Naive thymus-derived CD4-positive, alpha-beta T cell (primary cell): ENCODE data around the gene KIF7. TPM values are rescaled to one million over a fixed set of nuclear protein-coding genes. Genes with fewer than 3 reads are reported as not detected.

Experiments used
- ATAC-seq: fragments of 150-1000 bp; cut with Tn5 transposase; 2 replicates; pipeline ENCODE4 v1.10.0; 2021; ENCODE audit warnings: mild to moderate bottlenecking, moderate library complexity
- CTCF ChIA-PET: fragments of 350-600 bp; sonication (Branson Sonifier 250); formaldehyde crosslinking; loops from one replicate; lab custom pipeline; 2021; ENCODE audit warnings: antibody characterized with exemption; lab: Charles Lee
- POLR2A ChIA-PET: fragments of 350-600 bp; sonication (Branson Sonifier 250); formaldehyde crosslinking; loops from one replicate; lab custom pipeline; 2021; ENCODE audit warnings: antibody characterized with exemption, inconsistent platforms; lab: Charles Lee
- DNase-seq, 9 donors: peaks; one replicate each; pipeline versions ENCODE4 v3.0.0 to v3.0.0-alpha.2; 2020 to 2022; ENCODE audit warnings: mixed read lengths in 1 of 9
- H3K27ac ChIP-seq: one replicate; pipeline ENCODE4 v1.7.0; 2013; ENCODE audit warnings: mild to moderate bottlenecking, low read depth, low read length, moderate library complexity
- H3K27me3 ChIP-seq, 2 donors: one replicate each; pipeline ENCODE4 v1.7.0; 2013; ENCODE audit warnings: low read length in 2 of 2, mild to moderate bottlenecking in 2 of 2, moderate library complexity in 2 of 2; ENCODE audit not compliant: control insufficient read depth in 2 of 2, insufficient read depth in 2 of 2
- H3K36me3 ChIP-seq, 3 experiments: 1 replicate in 2 of 3; 2 replicates in 1 of 3; pipeline ENCODE4 v1.7.0; 2013; ENCODE audit warnings: low read length in 3 of 3, mild to moderate bottlenecking in 3 of 3, moderate library complexity in 1 of 3; ENCODE audit not compliant: insufficient read depth in 3 of 3, control insufficient read depth in 2 of 3
- H3K4me1 ChIP-seq, 2 donors: one replicate each; pipeline ENCODE4 v1.7.0; 2013; ENCODE audit warnings: low read length in 2 of 2, mild to moderate bottlenecking in 2 of 2, moderate library complexity in 1 of 2; ENCODE audit not compliant: control insufficient read depth in 2 of 2, insufficient read depth in 2 of 2
- H3K4me3 ChIP-seq: 2 replicates; pipeline ENCODE4 v1.7.0; 2013; ENCODE audit warnings: mild to moderate bottlenecking, low read length
- H3K9me3 ChIP-seq, 3 experiments: 1 replicate in 2 of 3; 2 replicates in 1 of 3; pipeline ENCODE4 v1.7.0; 2013; ENCODE audit warnings: low read length in 3 of 3; ENCODE audit not compliant: control insufficient read depth in 2 of 3
- H3K27ac Mint-ChIP-seq, 9 donors: one replicate each; pipeline ENCODE4 v1.8.0; 2020 to 2022; ENCODE audit warnings: mixed read lengths in 9 of 9, mild to moderate bottlenecking in 8 of 9, moderate library complexity in 5 of 9, inconsistent platforms in 2 of 9
- H3K27me3 Mint-ChIP-seq, 5 donors: one replicate each; pipeline ENCODE4 v1.8.0; 2021 to 2022; ENCODE audit warnings: mixed read lengths in 5 of 5, mild to moderate bottlenecking in 1 of 5
- H3K36me3 Mint-ChIP-seq, 5 donors: one replicate each; pipeline ENCODE4 v1.8.0; 2020 to 2022; ENCODE audit warnings: mixed read lengths in 5 of 5, mild to moderate bottlenecking in 3 of 5, inconsistent platforms in 1 of 5
- H3K4me1 Mint-ChIP-seq, 7 donors: one replicate each; pipeline ENCODE4 v1.8.0; 2020 to 2022; ENCODE audit warnings: mixed read lengths in 7 of 7, mild to moderate bottlenecking in 3 of 7, inconsistent platforms in 1 of 7
- H3K4me3 Mint-ChIP-seq, 10 donors: one replicate each; pipeline ENCODE4 v1.8.0; 2020 to 2022; ENCODE audit warnings: mild to moderate bottlenecking in 10 of 10, mixed read lengths in 10 of 10, moderate library complexity in 6 of 10, inconsistent platforms in 2 of 10
- H3K9me3 Mint-ChIP-seq, 11 donors: one replicate each; pipeline ENCODE4 v1.8.0; 2020 to 2022; ENCODE audit warnings: mixed read lengths in 11 of 11, mild to moderate bottlenecking in 4 of 11, inconsistent platforms in 1 of 11, moderate library complexity in 1 of 11
- intact Hi-C, 2 donors: fragments of 100-400 bp; cut with micrococcal nuclease; formaldehyde crosslinking; loops; one replicate each; pipeline ENCODE4 v1.15.1; 2023
- polyA plus RNA-seq, 2 donors: library from polyadenylated mRNA; unstranded; fragments of 300-500 nt; fragmentation: Illumina TruSeq; gene quantifications; one replicate each; pipeline ENCODE4 v1.2.3, GENCODE V29; 2021
- total RNA-seq, 6 experiments: library from RNA in 5 of 6; stranded (reverse) in 5 of 6; gene quantifications; 1 replicate in 5 of 6; 2 replicates in 1 of 6; pipeline ENCODE4 v1.2.3 and lab custom pipeline; 2021 to 2026

Gene KIF7
- total and polyA plus RNA-seq, 7 experiments from 2014 or later: 0.08 to 0.27 (median 0.22) TPM; not detected in 4

DNA sequence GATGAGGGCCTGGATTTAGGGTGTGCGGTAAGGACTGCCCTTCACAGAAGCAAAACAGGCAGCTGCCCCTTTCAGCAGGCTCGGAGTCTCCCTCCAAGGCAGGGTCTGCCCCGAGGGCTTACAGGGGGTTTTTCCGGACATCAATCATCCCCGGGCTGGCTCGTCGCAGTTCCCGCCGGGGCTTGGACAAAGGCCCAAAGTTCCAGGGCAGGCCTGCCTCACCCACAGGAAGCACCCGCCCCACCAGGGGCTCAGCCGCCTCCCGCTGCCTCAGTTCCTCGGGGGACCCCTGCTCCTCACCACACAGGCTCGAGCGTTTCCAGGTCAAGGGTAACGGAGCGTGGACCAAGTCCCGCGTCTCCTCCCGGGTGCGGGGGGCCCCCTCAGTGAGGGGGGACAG lies 27.0 kb downstream of the KIF7 start:
- H3K27me3 Mint-ChIP-seq: peaks cover 0 to 7% (median 0%) of the 10 kb centered on the region in 5 donors
- no peaks in the 10 kb centered on the region for H3K4me1 ChIP-seq
- intact Hi-C loops: no loop called here
- H3K4me1 Mint-ChIP-seq: no peaks in the 10 kb centered on the region
- no peak for ATAC-seq
- H3K36me3 ChIP-seq: no peaks in the 10 kb centered on the region
- POLR2A ChIA-PET: no interaction called here
- H3K27ac ChIP-seq: no peak overlapping the region
- H3K27me3 ChIP-seq: peaks cover 0 to 3% of the 10 kb centered on the region in 2 donors
- H3K27ac Mint-ChIP-seq: no peak overlapping the region
- peaks cover 0 to 32% (median 0%) of the 10 kb centered on the region in 5 donors for H3K36me3 Mint-ChIP-seq
- no peak overlapping the region for H3K4me3 ChIP-seq
- CTCF ChIA-PET: no interaction called here
- H3K4me3 Mint-ChIP-seq: no peak overlapping the region
- DNase-seq: no peak
- no peaks in the 10 kb centered on the region for H3K9me3 ChIP-seq
- H3K9me3 Mint-ChIP-seq: no peaks in the 10 kb centered on the region

DNA sequence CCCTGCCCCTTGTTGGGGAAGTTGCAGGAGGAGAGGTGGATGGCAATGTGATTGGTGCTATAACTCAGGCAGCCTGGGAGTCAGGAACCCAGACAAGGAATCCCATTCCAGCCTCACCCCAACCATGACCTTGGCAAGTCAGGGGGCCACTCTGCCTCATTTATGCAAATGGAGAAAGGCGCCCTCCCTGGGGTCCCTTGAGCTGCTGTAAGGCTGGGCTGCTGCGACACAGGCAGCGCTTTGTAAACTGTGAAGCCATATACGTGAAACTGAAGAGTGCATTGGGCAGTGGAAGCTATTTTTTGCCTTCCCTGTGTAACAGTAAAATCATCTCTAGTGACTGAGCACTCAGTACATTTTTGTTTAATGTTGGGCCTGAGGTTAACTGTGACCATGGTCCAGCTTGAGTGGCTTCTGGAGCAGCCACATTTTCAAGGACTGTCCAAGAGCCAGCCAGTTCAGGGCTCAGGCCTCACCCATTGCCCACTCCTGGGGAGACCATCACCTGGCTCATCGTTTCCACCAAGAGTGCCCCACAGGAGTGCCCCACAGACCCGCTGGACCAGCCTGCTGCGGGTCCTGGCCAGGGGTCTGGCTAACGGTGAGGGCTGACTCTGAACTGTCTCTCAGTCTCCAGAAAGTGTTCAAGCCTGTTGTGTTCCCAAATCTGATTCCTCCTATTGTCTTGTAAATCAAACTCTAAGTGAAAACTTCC lies 27.9 kb downstream of the KIF7 start:
- Histone ChIP-seq H3K36me3 (no peaks in the 10 kb centered on the region), H3K4me3 (no peak overlapping the region), H3K27ac (no peak overlapping the region), H3K4me1 (no peaks in the 10 kb centered on the region), H3K9me3 (no peaks in the 10 kb centered on the region), H3K27me3 (peaks cover 0 to 3% of the 10 kb centered on the region in 2 donors)
- Mint-ChIP-seq H3K27me3 (peaks cover 0 to 4% (median 0%) of the 10 kb centered on the region in 5 donors), H3K4me1 (no peaks in the 10 kb centered on the region), H3K9me3 (no peaks in the 10 kb centered on the region), H3K36me3 (peaks cover 0 to 32% (median 0%) of the 10 kb centered on the region in 5 donors), H3K27ac (no peak overlapping the region), H3K4me3 (no peak overlapping the region)
- intact Hi-C loops: no loop called here
- CTCF ChIA-PET: no interaction called here
- no peak for DNase-seq
- ATAC-seq: no peak
- POLR2A ChIA-PET: no interaction called here

- ATAC-seq (no peak), DNase-seq (no peak)
- POLR2A ChIA-PET: no interaction called here
- Mint-ChIP-seq H3K27ac (no peak overlapping the region), H3K9me3 (no peaks in the 10 kb centered on the region), H3K4me1 (no peaks in the 10 kb centered on the region), H3K36me3 (peaks cover 0 to 29% (median 0%) of the 10 kb centered on the region in 5 donors), H3K27me3 (no peaks in the 10 kb centered on the region), H3K4me3 (no peak overlapping the region)
- Histone ChIP-seq H3K9me3 (no peaks in the 10 kb centered on the region), H3K27ac (no peak overlapping the region), H3K4me1 (no peaks in the 10 kb centered on the region), H3K36me3 (no peaks in the 10 kb centered on the region), H3K27me3 (no peaks in the 10 kb centered on the region), H3K4me3 (no peak overlapping the region)
- intact Hi-C loops: no loop called here
- CTCF ChIA-PET: no interaction called here
These were observed 29.6 kb downstream of the KIF7 start for GRCh38 chr15:89625716-89626115.

DNA sequence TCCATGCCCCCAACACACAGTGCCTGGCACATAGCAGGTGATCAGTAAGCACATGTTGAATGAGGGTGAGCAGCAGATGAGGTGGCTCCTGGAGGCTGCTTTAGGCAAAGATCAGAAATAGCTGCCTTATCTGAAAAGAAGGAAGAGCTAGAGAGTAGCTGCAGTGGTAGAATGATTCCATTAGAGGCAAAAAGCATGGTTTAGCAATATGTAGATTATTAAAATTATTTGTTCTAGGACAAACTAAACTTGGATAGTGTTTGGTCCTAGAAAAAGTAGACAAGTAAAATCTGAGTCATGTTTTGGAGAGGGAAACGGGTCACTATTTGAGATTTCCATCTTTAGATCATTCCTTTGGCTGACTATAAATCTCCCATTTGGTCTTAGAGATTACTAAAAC lies 32.1 kb downstream of the KIF7 start:
- H3K27me3 ChIP-seq: no peaks in the 10 kb centered on the region
- H3K27ac ChIP-seq: no peak overlapping the region
- H3K9me3 Mint-ChIP-seq: no peaks in the 10 kb centered on the region
- no peaks in the 10 kb centered on the region for H3K36me3 ChIP-seq
- no peak overlapping the region for H3K4me3 Mint-ChIP-seq
- H3K27ac Mint-ChIP-seq: no peak overlapping the region
- ATAC-seq: no peak
- CTCF ChIA-PET: no interaction called here
- H3K4me1 Mint-ChIP-seq: no peaks in the 10 kb centered on the region
- peaks cover 0 to 23% (median 0%) of the 10 kb centered on the region in 5 donors for H3K36me3 Mint-ChIP-seq
- no peak overlapping the region for H3K4me3 ChIP-seq
- POLR2A ChIA-PET: no interaction called here
- H3K27me3 Mint-ChIP-seq: no peaks in the 10 kb centered on the region
- H3K9me3 ChIP-seq: no peaks in the 10 kb centered on the region
- no peak for DNase-seq
- H3K4me1 ChIP-seq: no peaks in the 10 kb centered on the region
- intact Hi-C loops: no loop called here

DNA sequence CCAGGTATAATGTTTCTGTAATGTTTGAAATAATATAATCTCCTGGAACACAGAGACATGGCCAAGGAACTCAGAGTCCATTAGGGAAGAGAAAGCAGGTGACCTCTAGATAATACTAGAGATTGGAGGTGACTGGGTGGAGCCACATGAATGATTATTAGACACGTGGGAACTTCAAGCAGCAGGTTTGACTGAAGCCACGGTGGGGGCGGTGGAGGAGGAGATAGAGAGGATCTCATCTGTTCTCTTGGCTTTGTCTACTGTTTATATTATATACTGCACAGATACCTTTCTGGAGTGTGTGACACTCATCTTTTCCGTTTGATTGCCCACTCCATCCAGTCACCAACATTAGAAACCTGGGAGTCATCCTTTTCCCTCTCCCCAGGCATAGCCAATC lies 33.7 kb downstream of the KIF7 start:
- DNase-seq: no peak
- Histone ChIP-seq H3K4me3 (no peak overlapping the region), H3K27ac (no peak overlapping the region), H3K4me1 (no peaks in the 10 kb centered on the region), H3K27me3 (no peaks in the 10 kb centered on the region), H3K9me3 (no peaks in the 10 kb centered on the region), H3K36me3 (no peaks in the 10 kb centered on the region)
- no peaks in the 10 kb centered on the region for H3K27me3 Mint-ChIP-seq
- no peak for ATAC-seq
- H3K9me3 Mint-ChIP-seq: peaks cover 0 to 1% (median 0%) of the 10 kb centered on the region in 11 donors
- intact Hi-C loops: no loop called here
- no peak overlapping the region for H3K27ac Mint-ChIP-seq
- peaks cover 0 to 29% (median 0%) of the 10 kb centered on the region in 5 donors for H3K36me3 Mint-ChIP-seq
- CTCF ChIA-PET: no interaction called here
- H3K4me1 Mint-ChIP-seq: no peaks in the 10 kb centered on the region
- POLR2A ChIA-PET: no interaction called here
- H3K4me3 Mint-ChIP-seq: no peak overlapping the region

DNA sequence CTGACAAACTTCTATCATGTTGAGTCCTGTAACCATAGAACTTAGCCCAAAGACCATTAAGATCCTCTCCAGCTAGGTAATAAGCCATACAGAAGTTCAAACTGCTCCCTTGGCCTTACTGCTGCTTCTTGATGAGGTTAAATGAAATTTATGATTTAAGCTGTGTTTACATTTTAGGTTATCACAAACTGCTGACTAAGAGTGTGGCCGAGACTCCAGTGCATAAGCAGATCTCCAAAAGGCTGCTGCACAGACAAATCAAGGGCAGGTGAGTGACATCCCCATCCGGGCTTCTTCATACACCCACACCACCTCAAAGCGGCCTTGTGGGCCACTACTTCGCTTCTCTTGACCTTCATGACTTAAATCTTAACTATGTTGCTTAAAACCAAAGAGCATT lies 39.0 kb downstream of the KIF7 start:
- CTCF ChIA-PET: no interaction called here
- H3K36me3 Mint-ChIP-seq: peaks cover 5 to 57% (median 9%) of the 10 kb centered on the region in 5 donors
- ATAC-seq (no peak), DNase-seq (no peak)
- Histone ChIP-seq H3K27me3 (no peaks in the 10 kb centered on the region), H3K4me3 (no peak overlapping the region), H3K36me3 (no peaks in the 10 kb centered on the region), H3K27ac (no peak overlapping the region), H3K4me1 (no peaks in the 10 kb centered on the region), H3K9me3 (peaks cover 0 to 22% (median 4%) of the 10 kb centered on the region in 3 experiments)
- no peak overlapping the region for H3K27ac Mint-ChIP-seq
- peaks cover 4 to 43% (median 24%) of the 10 kb centered on the region in 11 donors for H3K9me3 Mint-ChIP-seq
- POLR2A ChIA-PET: no interaction called here
- intact Hi-C loops: no loop called here
- no peak overlapping the region for H3K4me3 Mint-ChIP-seq
- no peaks in the 10 kb centered on the region for H3K4me1 Mint-ChIP-seq
- no peaks in the 10 kb centered on the region for H3K27me3 Mint-ChIP-seq

DNA sequence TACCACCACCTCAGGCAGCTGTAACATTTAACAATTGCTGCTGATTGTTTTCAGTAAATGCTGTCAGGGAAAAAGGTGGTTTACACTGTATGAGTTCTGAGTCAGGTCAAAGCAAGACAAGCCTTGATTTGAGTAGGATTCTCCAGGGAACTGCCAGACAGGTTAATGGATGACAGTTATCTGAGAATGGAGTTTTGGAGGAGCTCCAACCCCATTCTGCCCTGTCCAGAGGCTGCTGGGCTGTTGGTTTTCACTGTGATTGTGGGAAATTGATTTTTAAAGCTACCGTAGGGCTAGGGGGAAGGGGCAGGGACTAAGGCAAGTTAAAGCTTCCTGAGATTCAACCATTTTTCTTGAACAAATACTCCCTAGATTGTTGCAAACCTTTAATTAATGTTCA lies 40.1 kb downstream of the KIF7 start:
- no peaks in the 10 kb centered on the region for H3K4me1 ChIP-seq
- H3K4me3 Mint-ChIP-seq: no peak overlapping the region
- no peak overlapping the region for H3K27ac ChIP-seq
- no peaks in the 10 kb centered on the region for H3K4me1 Mint-ChIP-seq
- peaks cover 5 to 66% (median 9%) of the 10 kb centered on the region in 5 donors for H3K36me3 Mint-ChIP-seq
- ATAC-seq (no peak), DNase-seq (no peak)
- H3K9me3 Mint-ChIP-seq: peaks cover 5 to 46% (median 25%) of the 10 kb centered on the region in 11 donors
- POLR2A ChIA-PET: no interaction called here
- intact Hi-C loops: no loop called here
- CTCF ChIA-PET: no interaction called here
- H3K9me3 ChIP-seq: peaks cover 0 to 22% (median 4%) of the 10 kb centered on the region in 3 experiments
- no peak overlapping the region for H3K27ac Mint-ChIP-seq
- H3K36me3 ChIP-seq: no peaks in the 10 kb centered on the region
- no peaks in the 10 kb centered on the region for H3K27me3 Mint-ChIP-seq
- no peaks in the 10 kb centered on the region for H3K27me3 ChIP-seq
- H3K4me3 ChIP-seq: no peak overlapping the region
